Measurements from ENCODE around the gene VAMP5. TPM values are rescaled to one million over a fixed set of nuclear protein-coding genes. Genes with fewer than 3 reads are reported as not detected.
"Not testable (repeated sequence)": the region's sequence is repeated elsewhere in the genome, so short reads cannot be mapped to it uniquely, and the experiment has no call there.

VAMP5 gene
- total and polyA plus RNA-seq, 5 donors, result 79.1 to 127 (median 82.0) TPM

DNA sequence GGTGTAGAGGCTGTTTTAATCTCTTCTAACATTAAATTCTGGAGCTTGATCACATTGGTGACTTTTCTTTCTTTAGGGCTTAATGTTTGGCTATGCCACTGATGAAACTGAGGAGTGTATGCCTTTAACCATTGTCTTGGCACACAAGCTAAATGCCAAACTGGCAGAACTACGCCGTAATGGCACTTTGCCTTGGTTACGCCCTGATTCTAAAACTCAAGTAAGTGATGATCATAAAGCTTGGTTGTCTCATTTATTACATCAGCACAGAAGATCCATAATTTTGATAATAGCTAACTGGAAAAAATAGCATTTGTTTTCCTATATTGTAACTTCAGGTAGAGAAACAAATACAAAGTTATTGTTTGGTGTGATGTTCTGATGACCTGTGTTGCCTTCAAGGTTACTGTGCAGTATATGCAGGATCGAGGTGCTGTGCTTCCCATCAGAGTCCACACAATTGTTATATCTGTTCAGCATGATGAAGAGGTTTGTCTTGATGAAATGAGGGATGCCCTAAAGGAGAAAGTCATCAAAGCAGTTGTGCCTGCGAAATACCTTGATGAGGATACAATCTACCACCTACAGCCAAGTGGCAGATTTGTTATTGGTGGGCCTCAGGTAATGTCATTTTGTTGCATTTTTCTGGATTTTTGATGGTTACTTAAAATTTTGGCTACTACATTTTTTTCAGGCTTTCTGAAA is 42.3 kb upstream of the VAMP5 start:
- peaks cover 2% of the 10 kb centered on the region for H3K4me1 ChIP-seq (ENCODE audit: control insufficient read depth, insufficient read depth, low read length)
- 50% methylated on average over 5 of the region's 5 CpGs for WGBS
- no peaks in the 10 kb centered on the region for H3K27me3 ChIP-seq (ENCODE audit: control insufficient read depth, insufficient read depth)
- no peak overlapping the region for H3K27ac ChIP-seq (ENCODE audit: low read length)
- ATAC-seq (no peak), DNase-seq (no peak)
- no peaks in the 10 kb centered on the region for H3K9me3 ChIP-seq (ENCODE audit: control insufficient read depth, low read length)
- peak overlapping the region; percentile 67 for H3K4me3 ChIP-seq (ENCODE audit: low read length)
- intact Hi-C loops (cut with DNase I), result no loop called here

DNA sequence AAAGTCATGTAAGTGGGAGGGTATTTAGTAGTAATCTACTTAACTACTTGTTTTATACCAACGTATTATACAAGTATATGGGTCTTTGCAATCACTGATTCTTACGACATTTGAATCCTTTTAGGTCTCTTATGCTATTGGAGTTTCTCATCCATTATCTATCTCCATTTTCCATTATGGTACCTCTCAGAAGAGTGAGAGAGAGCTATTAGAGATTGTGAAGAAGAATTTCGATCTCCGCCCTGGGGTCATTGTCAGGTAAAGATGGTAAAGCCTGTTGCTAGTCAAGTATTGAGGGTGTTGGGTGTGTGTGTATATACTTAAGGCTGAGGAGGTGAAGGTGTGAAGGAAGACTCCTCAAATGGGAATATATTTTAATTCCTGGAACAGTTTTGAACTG is 41.5 kb upstream of the VAMP5 start:
- Histone ChIP-seq H3K27me3 (ENCODE audit: control insufficient read depth, insufficient read depth) (no peaks in the 10 kb centered on the region), H3K27ac (ENCODE audit: low read length) (no peak overlapping the region), H3K9me3 (ENCODE audit: control insufficient read depth, low read length) (no peaks in the 10 kb centered on the region), H3K4me1 (ENCODE audit: control insufficient read depth, insufficient read depth, low read length) (peaks cover 2% of the 10 kb centered on the region), H3K4me3 (ENCODE audit: low read length) (no peak overlapping the region)
- DNase-seq (no peak), ATAC-seq (no peak)
- WGBS, result 79% methylated on average over 4 of the region's 4 CpGs
- intact Hi-C loops (cut with DNase I), result no loop called here

DNA sequence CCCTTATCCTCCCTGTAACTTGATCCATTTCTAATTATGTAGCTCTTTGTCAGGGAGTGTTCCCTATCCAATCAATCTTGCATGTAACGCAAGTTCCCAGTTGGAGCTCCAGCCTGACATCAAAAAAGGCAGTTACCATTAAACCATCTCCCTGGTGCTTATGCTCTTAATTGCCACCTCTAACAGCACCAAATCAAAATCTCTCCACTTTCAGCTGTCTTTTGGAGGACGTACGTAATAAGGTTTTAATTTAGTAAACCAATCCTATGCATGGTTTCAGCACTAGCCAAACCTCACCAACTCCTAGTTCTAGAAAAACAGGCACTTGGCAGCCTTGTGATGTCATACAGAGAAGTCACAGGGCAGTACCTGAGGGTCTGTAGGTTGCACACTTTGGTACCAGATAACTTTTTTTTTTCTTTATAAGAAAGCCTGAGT is 40.0 kb upstream of the VAMP5 start:
- H3K4me3 ChIP-seq (ENCODE audit: low read length); intact Hi-C loops (cut with DNase I); H3K4me1 ChIP-seq (ENCODE audit: control insufficient read depth, insufficient read depth, low read length); H3K27me3 ChIP-seq (ENCODE audit: control insufficient read depth, insufficient read depth); H3K9me3 ChIP-seq (ENCODE audit: control insufficient read depth, low read length); DNase-seq; ATAC-seq: not testable (repeated sequence)
- 68% methylated on average over 3 of the region's 3 CpGs for WGBS
- peak overlapping the region; percentile 10 for H3K27ac ChIP-seq (ENCODE audit: low read length)

DNA sequence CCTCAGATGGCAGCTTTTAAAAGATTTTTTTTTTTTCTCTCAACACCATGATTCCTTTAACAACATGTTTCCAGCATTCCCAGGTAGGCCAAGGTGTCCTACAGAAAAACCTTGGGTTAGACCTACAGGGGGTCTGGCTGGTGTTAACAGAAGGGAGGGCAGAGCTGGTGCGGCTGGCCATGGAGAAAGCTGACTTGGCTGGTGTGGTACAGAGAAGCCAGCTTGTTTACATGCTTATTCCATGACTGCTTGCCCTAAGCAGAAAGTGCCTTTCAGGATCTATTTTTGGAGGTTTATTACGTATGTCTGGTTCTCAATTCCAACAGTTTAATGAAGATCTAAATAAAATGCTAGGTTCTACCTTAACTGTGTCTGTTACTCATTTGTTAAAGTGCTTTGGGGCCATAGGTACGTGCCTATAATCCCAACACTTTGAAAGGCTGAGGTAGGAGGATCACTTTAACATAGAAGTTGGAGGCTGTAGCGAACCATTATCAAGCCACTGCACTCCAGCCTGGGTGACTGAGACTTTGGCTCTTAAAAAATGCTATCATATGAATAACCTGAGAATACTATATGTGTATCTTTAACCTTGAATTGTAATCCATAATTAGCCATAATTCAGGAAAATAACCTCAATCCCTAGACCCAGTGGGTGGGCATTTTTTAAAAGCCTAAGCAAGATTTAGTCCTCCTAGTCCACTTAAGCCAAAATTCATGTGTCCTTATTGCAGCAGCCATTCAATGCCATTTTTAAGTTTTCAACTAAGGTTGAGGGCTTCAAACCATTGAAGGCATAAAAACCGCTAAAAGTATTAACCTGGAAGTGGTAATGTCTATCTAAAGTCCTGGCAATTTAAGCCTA is 39.1 kb upstream of the VAMP5 start:
- H3K27ac ChIP-seq (ENCODE audit: low read length); H3K4me1 ChIP-seq (ENCODE audit: control insufficient read depth, insufficient read depth, low read length): not testable (repeated sequence)

DNA sequence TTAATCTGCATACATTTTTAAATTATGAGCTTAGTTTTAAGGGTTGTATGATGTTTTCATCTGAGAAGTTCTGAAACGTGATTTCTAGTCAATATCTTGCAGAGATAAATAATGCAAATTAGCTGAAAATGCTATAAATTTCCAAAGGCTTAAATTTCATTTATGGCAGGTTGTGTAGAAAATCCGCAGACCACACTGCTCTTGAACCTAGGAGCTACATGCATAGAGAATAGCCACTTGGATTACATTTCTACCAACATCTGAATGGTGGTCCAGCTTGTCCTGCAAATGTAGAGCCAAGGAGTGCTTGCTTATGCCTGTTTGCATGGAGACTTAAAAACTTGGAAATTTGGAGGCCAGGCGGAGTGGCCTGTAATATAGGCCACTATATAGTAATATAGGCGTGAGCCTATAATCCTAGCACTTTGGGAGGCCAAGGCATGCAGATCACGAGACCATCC is 38.4 kb upstream of the VAMP5 start:
- Histone ChIP-seq H3K27ac (ENCODE audit: low read length) (no peak overlapping the region), H3K4me3 (ENCODE audit: low read length) (no peak overlapping the region), H3K27me3 (ENCODE audit: control insufficient read depth, insufficient read depth) (no peaks in the 10 kb centered on the region), H3K9me3 (ENCODE audit: control insufficient read depth, low read length) (no peaks in the 10 kb centered on the region), H3K4me1 (ENCODE audit: control insufficient read depth, insufficient read depth, low read length) (peaks cover 2% of the 10 kb centered on the region)
- intact Hi-C loops (cut with DNase I), result no loop called here
- WGBS, result 85% methylated on average over 5 of the region's 5 CpGs
- no peak for ATAC-seq
- no peak for DNase-seq

More for the DNA sequence above, 39.1 kb upstream of the VAMP5 start:
- H3K4me3 ChIP-seq (ENCODE audit: low read length); H3K9me3 ChIP-seq (ENCODE audit: control insufficient read depth, low read length); ATAC-seq; intact Hi-C loops (cut with DNase I); DNase-seq; H3K27me3 ChIP-seq (ENCODE audit: control insufficient read depth, insufficient read depth): not testable (repeated sequence)
- 80% methylated on average over 5 of the region's 5 CpGs for WGBS

DNA sequence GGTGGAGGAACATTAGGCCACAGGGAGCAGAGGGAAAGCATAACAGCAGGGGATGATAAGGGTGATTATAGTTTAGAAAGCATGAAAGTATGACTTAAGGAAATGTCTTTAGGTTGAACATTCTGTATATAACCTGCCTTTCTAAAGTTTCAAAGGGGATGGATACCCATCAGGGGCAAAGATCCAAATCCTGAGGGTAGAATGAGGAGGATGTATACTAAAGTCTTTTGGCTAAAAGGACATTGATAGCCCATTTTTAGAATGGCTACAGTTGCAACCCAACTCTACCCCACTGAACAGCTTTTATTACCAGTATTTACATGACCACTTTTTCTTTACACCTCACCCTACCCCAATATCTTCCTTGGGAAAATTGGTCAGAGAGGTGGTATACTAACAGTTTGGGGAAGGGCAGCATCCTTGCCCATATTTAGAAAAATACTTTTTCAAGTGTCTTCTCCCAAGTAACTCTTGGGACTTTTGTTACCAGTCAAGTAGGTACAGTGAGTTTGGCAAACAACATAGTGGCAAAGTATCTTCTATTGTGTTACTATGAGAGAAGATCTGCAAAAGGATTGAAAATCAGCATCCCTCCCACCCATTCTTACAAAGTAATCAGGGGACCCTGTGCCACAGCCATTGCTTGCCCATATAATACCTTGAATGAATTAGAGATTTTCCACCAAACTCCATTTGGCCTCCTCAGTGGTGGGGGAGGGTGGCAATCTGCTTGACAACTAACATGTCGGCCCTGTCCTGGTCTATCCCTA is 37.0 kb upstream of the VAMP5 start:
- intact Hi-C loops (cut with DNase I), result no loop called here
- H3K9me3 ChIP-seq (ENCODE audit: control insufficient read depth, low read length), result no peaks in the 10 kb centered on the region
- H3K27me3 ChIP-seq (ENCODE audit: control insufficient read depth, insufficient read depth), result no peaks in the 10 kb centered on the region
- H3K4me1 ChIP-seq (ENCODE audit: control insufficient read depth, insufficient read depth, low read length), result no peaks in the 10 kb centered on the region
- ATAC-seq (peak in 1 of 2 donors; percentile 5), DNase-seq (no peak)
- WGBS, result 71% methylated on average over 1 of the region's 1 CpG
- H3K27ac ChIP-seq (ENCODE audit: low read length), result no peak overlapping the region
- no peak overlapping the region for H3K4me3 ChIP-seq (ENCODE audit: low read length)

DNA sequence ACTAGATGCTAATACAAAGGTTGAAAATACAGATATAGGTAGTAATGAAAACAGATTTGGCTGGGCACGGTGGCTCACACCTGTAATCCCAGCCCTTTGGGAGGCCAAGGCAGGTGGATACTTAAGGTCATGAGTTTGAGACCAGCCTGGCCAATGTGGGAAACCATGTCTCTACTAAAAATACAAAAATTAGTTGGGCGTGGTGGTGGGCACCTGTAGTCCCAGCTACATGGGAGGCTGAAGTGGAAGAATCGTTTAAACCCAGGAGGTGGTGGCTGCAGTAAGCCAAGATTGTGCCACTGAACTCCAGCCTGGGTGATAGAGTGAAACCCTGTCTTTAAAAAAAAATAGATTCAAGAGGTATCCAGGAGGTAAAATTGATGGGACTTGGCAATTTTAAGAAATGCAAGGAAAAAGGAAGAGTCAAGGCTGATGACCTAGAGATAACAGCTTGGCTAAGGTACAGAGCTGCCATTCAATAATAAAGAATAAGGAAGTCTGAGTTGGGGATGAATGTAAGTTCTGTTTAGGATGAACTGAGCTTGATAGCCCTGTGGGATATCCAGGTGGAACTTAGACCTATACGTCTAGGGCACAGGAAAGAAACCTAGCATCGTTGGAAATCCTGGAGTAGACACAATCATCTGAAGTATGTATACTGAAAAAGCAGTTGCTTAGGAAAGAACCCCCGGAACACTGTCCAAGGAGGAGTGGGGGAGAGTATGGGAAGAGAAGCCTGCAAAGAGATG is 36.2 kb upstream of the VAMP5 start:
- no peak for ATAC-seq

DNA sequence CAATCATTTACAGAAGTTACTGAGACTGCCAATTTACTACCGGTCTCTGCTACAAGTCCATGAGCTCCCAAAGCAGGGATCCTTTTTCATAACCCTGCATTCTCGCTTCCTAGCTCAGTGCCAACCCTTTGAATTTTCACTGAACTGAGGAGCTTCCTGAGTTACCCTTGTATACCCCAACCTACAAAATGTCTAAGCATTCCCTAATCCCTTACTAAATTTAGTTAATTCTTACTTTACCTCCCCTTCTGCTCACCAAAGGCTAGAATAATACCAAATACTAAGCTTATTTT is 35.7 kb upstream of the VAMP5 start:
- 66% methylated on average over 2 of the region's 2 CpGs for WGBS
- no peak for ATAC-seq
- H3K27ac ChIP-seq (ENCODE audit: low read length), result no peak overlapping the region

More for the DNA sequence above, 36.2 kb upstream of the VAMP5 start:
- WGBS, result 75% methylated on average over 6 of the region's 6 CpGs
- no peak for DNase-seq
- H3K4me3 ChIP-seq (ENCODE audit: low read length), result no peak overlapping the region
- intact Hi-C loops (cut with DNase I), result no loop called here
- no peaks in the 10 kb centered on the region for H3K4me1 ChIP-seq (ENCODE audit: control insufficient read depth, insufficient read depth, low read length)
- no peaks in the 10 kb centered on the region for H3K9me3 ChIP-seq (ENCODE audit: control insufficient read depth, low read length)
- H3K27me3 ChIP-seq (ENCODE audit: control insufficient read depth, insufficient read depth), result no peaks in the 10 kb centered on the region
- H3K27ac ChIP-seq (ENCODE audit: low read length), result no peak overlapping the region

DNA sequence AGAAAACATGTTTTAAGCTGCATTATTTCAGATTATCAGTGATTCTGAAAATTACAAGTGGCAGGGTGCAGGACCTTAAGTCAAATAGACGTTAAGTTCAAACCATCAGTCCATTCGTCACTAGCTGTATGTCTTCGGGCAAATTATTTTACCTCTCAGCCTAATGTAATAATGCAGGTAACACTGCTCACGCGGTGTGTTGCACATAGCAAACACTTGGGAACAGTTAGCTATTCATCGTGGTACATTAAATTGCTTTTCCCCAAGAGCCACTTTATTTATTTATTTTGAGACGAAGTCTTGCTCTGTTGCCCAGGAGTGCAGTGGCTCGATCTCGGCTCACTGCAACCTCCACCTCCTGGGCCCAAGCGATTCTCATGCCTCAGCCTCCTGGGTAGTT is 35.1 kb upstream of the VAMP5 start:
- no peaks in the 10 kb centered on the region for H3K9me3 ChIP-seq (ENCODE audit: control insufficient read depth, low read length)
- no peaks in the 10 kb centered on the region for H3K27me3 ChIP-seq (ENCODE audit: control insufficient read depth, insufficient read depth)
- H3K4me3 ChIP-seq (ENCODE audit: low read length), result no peak overlapping the region
- 92% methylated on average over 10 of the region's 10 CpGs for WGBS
- no peak for ATAC-seq
- intact Hi-C loops (cut with DNase I), result no loop called here
- H3K4me1 ChIP-seq (ENCODE audit: control insufficient read depth, insufficient read depth, low read length), result no peaks in the 10 kb centered on the region
- DNase-seq, result no peak
- H3K27ac ChIP-seq (ENCODE audit: low read length), result no peak overlapping the region

More for the DNA sequence above, 35.7 kb upstream of the VAMP5 start:
- Histone ChIP-seq H3K9me3 (ENCODE audit: control insufficient read depth, low read length) (no peaks in the 10 kb centered on the region), H3K27me3 (ENCODE audit: control insufficient read depth, insufficient read depth) (no peaks in the 10 kb centered on the region), H3K4me3 (ENCODE audit: low read length) (no peak overlapping the region), H3K4me1 (ENCODE audit: control insufficient read depth, insufficient read depth, low read length) (no peaks in the 10 kb centered on the region)
- DNase-seq, result no peak
- intact Hi-C loops (cut with DNase I), result no loop called here

DNA sequence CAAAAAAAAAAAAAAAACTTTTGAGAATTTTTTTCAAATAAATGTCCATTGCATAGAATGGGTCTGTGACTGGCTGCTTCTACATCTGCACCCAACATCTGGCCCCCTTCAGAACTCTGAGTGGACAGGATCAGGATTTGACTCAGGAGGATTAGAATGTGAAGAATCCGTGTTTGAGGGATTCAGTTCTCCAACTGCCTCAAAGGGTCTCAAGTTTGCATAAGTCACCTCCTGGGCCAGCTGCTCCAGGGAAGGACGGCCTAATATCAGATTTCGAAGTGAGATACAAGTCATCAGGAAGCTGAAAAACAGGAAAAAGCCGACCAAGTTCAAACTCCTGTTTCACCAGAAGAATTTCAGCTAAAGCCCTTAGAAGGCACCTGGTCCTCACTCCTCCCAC is 34.4 kb upstream of the VAMP5 start:
- no peak for ATAC-seq
- Histone ChIP-seq H3K4me1 (ENCODE audit: control insufficient read depth, insufficient read depth, low read length) (no peaks in the 10 kb centered on the region), H3K9me3 (ENCODE audit: control insufficient read depth, low read length) (no peaks in the 10 kb centered on the region), H3K27me3 (ENCODE audit: control insufficient read depth, insufficient read depth) (no peaks in the 10 kb centered on the region), H3K27ac (ENCODE audit: low read length) (no peak overlapping the region), H3K4me3 (ENCODE audit: low read length) (no peak overlapping the region)
- intact Hi-C loops (cut with DNase I), result loop anchor here in 1 of 4 donors (2.0 kb wide), 1 partner anchor 129 kb away; no protein-coding TSS in a partner anchor
- DNase-seq, result no peak
- 49% methylated on average over 4 of the region's 4 CpGs for WGBS
